Skeletal muscle tissue (tissue), 5 donors: ENCODE results near the gene ABHD14A. TPM values are rescaled to one million over a fixed set of nuclear protein-coding genes. Genes with fewer than 3 reads are reported as not detected.

Experiments used
- H3K27ac ChIP-seq: one replicate; pipeline ENCODE4 v1.7.0; 2013; ENCODE audit warnings: mild to moderate bottlenecking, low read depth, low read length, inconsistent platforms
- H3K27me3 ChIP-seq, 3 donors: one replicate each; pipeline ENCODE4 v1.7.0; 2013; ENCODE audit warnings: low read length in 3 of 3; ENCODE audit not compliant: control insufficient read depth in 3 of 3, insufficient read depth in 3 of 3
- H3K36me3 ChIP-seq, 3 donors: one replicate each; pipeline ENCODE4 v1.7.0; 2013; ENCODE audit warnings: low read length in 3 of 3; ENCODE audit not compliant: control insufficient read depth in 3 of 3, insufficient read depth in 3 of 3
- H3K4me1 ChIP-seq, 3 donors: one replicate each; pipeline ENCODE4 v1.7.0; 2013; ENCODE audit warnings: low read length in 3 of 3, mild to moderate bottlenecking in 3 of 3; ENCODE audit not compliant: control insufficient read depth in 3 of 3, insufficient read depth in 3 of 3
- H3K4me3 ChIP-seq, 3 donors: one replicate each; pipeline ENCODE4 v1.7.0; 2013; ENCODE audit warnings: low read length in 3 of 3
- H3K9ac ChIP-seq, 3 donors: one replicate each; pipeline ENCODE4 v1.7.0; 2013; ENCODE audit warnings: low read length in 3 of 3, mild to moderate bottlenecking in 3 of 3, moderate library complexity in 2 of 3, low read depth in 1 of 3
- H3K9me3 ChIP-seq, 3 donors: one replicate each; pipeline ENCODE4 v1.7.0; 2013; ENCODE audit warnings: low read length in 3 of 3; ENCODE audit not compliant: control insufficient read depth in 3 of 3
- small RNA-seq: library from RNA; depleted of rRNA; stranded (forward); fragments of <200 nt; gene quantifications from one replicate; pipeline ENCODE3, GENCODE V24; 2014
- total RNA-seq: library from RNA; depleted of rRNA; stranded (reverse); fragments of >200 nt; gene quantifications from one replicate; pipeline ENCODE4 v1.2.3, GENCODE V29; 2014
- donor health status: Osteomylitis.

ABHD14A gene
- total RNA-seq, 1 donor from 2014 or later, result 8.9 TPM

DNA sequence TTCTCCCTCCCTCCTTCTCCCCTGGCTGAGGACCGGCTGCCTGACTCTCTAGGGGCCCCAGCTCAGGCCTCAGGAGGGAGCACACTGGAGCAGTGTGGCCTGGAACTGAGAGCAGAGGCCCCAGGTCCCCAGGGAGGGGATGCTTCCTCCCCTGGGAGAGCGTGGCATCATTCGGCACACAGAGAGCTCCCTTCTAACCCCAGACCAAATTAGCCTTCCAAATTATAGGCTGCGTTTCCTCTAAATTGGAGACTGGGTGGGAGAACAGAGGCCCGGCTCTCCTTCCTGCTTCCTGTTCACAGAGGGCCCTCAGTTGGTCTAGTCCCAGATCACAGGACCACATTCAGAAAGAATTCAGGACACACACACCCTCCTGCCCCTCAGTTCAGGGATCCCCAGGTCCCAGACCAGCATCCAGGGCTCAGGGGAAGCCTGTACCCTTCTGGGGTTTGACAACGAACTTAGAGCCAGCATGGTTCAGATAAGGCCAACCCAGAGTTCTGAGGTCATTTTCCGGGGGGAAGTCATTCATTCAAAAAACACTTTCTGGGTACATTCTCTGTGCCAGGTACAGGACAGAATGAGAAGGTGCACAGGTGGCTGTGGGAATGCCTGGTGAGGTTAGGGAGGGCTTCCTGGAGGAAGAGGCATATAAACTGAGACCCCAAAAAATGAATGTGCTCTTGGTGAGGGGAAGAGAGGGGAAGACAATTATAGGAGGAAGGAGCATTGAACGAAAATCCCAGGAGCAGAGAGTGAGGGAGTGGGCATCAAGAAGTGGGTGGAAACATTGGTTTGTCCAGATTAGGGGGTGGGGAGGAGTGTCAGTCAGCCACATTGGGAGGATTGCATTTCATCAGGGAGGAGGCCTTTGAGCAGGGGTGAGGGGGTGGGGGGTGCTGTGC lies 49.2 kb downstream of the ABHD14A start:
- Histone ChIP-seq H3K9me3 (no peaks in the 10 kb centered on the region), H3K4me1 (peaks cover 80 to 88% (median 85%) of the 10 kb centered on the region in 3 donors), H3K27me3 (no peaks in the 10 kb centered on the region), H3K9ac (peak overlapping the region; percentile 75 to 89 (median 80)), H3K36me3 (no peaks in the 10 kb centered on the region), H3K27ac (peak overlapping the region; percentile 95), H3K4me3 (peak overlapping the region; percentile 77 to 89 (median 81))

DNA sequence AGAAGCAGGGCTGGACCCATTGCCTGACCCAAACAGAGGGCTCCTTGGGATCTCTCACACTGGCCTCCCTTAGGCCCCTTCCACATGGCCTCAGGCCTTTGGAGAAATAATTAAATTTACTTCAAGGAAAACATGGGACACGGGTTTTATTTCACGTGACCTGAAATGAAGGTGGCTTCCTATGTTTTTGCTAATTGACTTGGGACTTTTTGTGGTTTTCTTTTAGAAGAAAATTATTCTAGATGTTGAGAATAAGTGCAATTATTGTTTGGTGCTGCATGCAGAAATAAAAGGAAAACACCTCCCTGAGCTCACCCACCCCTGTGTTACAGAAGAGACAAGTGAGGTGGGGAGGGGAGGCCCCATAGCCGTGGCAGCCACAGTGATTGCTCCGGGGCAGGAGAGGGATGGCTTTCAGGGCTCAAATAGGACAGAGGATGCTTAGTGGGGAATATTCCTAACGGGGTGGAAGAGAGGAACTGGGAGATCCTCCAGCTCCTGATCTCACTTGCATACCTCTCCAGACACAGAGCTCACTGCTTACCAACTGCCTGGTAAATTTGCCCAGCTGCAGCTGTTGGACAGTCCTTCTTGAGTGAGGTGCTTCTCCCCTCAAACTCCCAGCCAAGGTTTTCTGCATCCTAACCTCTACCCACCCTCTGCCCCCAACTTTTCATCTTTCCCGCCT lies 50.0 kb downstream of the ABHD14A start:
- Histone ChIP-seq H3K9ac (peak overlapping the region; percentile 70 to 89 (median 80)), H3K9me3 (no peaks in the 10 kb centered on the region), H3K36me3 (no peaks in the 10 kb centered on the region), H3K4me1 (peaks cover 81 to 88% (median 85%) of the 10 kb centered on the region in 3 donors), H3K27me3 (no peaks in the 10 kb centered on the region), H3K27ac (peak overlapping the region; percentile 95), H3K4me3 (peak overlapping the region; percentile 77 to 89 (median 81))

DNA sequence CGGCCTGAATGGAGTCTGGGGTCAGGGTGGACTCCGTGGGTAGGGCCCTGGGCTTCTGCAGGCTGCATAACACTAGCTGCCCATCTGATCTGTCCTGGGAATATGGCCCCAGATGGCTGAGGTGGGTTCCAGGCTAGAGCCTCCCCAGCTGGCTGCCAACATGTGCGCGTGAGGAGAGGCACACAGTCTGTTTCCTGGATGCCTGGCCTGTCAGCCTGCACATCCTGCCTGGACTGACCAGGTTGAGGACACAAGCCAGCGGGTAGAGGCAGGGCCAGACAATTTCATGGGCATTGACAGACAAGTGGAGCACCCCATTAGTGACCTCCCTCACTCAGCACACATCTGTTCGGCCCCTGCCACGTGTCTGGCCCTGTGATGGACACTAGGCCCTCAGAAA lies 50.6 kb downstream of the ABHD14A start:
- Histone ChIP-seq H3K4me3 (peak overlapping the region; percentile 24 to 65 (median 56)), H3K9me3 (no peaks in the 10 kb centered on the region), H3K27me3 (no peaks in the 10 kb centered on the region), H3K36me3 (no peaks in the 10 kb centered on the region), H3K9ac (peak overlapping the region; percentile 0 to 89 (median 70)), H3K27ac (peak overlapping the region; percentile 95), H3K4me1 (peaks cover 80 to 88% (median 85%) of the 10 kb centered on the region in 3 donors)

DNA sequence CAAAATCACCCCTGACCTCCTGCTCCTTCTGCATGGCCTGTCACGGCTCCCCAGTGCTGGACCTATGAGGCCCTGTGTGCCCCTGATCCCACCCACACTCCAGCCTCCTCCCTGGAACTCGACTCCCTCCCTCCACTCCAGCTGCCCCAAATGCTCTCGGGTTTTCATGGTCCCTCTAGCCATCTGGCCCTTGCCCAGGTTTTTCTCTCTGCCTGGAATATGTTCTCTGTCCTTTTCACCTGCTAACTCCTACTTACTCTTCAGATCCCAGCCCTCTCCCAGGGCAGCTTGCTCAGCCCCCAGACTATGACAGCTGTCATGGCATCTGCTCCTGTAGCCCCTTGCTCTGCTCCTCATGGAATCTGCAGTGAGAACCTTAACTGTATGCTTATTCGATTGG lies 51.2 kb downstream of the ABHD14A start:
- peak overlapping the region; percentile 24 to 65 (median 60) for H3K4me3 ChIP-seq
- H3K27ac ChIP-seq, result peak overlapping the region; percentile 95
- peaks cover 78 to 87% (median 85%) of the 10 kb centered on the region in 3 donors for H3K4me1 ChIP-seq

DNA sequence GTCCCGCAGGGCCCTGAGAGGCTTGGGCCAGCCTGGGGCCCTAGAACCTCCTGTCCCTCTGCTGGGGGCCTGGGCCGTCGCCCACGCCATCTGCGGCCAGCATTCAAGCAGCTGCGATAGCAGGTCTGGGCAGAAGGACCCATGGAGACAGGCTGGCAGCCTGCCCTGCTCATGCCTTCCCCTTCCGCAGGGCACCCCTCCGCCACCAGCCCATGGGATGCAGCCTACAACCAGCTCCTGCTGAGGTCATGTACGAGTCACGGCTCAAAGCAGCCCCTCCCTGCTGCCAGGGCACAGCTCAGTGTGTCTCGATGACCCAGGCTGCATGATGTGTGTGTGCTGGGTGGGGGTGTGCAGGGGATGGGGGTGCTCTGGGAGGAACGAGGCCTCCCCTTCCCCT lies 53.7 kb downstream of the ABHD14A start:
- Histone ChIP-seq H3K4me1 (peaks cover 69 to 82% (median 79%) of the 10 kb centered on the region in 3 donors), H3K36me3 (no peaks in the 10 kb centered on the region), H3K9me3 (no peaks in the 10 kb centered on the region), H3K4me3 (peak overlapping the region in 2 of 3 donors; percentile 43 to 45), H3K27ac (peak overlapping the region; percentile 52), H3K27me3 (no peaks in the 10 kb centered on the region), H3K9ac (peak overlapping the region in 2 of 3 donors; percentile 32 to 66)

More for the DNA sequence above, 51.2 kb downstream of the ABHD14A start:
- Histone ChIP-seq H3K36me3 (no peaks in the 10 kb centered on the region), H3K9me3 (no peaks in the 10 kb centered on the region), H3K27me3 (no peaks in the 10 kb centered on the region), H3K9ac (peak overlapping the region; percentile 40 to 89 (median 70))

DNA sequence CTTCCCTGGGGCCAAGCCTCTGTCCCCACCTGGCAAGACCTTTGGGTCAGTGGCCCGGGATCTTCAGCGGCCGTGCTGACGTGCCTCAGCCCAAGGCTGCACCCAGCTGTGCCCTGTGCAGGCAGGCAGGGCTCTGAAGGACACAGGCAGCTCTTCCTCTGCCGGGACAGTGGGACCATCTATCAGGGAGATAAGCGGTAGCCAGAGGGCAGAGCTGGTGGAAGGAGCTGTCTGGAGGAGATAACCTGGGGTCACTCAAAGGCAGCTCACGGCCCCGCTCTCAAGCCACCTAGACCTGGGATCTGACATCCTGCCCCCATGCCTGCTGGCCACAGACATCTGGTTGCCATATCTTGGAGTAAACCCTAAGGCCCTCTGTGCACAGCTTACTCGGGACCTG lies 54.2 kb downstream of the ABHD14A start:
- Histone ChIP-seq H3K27ac (peak overlapping the region; percentile 28), H3K4me1 (peaks cover 65 to 78% (median 74%) of the 10 kb centered on the region in 3 donors), H3K9ac (peak overlapping the region in 2 of 3 donors; percentile 57 to 66)

DNA sequence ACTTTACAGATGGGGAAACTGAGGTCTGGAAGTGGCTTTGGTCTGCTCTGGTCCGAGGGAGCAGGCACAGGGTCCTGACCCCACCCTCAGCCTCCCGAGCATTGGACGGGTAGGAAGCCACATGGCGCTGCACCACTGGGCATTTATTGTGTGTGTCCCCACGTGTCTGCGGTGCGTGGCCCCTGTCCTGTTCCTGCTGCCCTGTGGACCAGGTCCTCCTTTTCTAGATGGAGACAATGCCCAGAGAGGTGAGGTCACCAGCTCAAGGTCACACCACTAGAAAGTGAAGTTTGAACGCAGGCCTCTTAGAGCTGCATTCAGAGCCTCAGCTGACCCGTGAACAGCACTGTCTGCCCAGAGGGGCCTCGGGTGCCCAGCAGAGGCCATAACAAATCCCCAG lies 54.7 kb downstream of the ABHD14A start:
- no peaks in the 10 kb centered on the region for H3K36me3 ChIP-seq
- H3K4me1 ChIP-seq, result peaks cover 60 to 73% (median 70%) of the 10 kb centered on the region in 3 donors
- no peak overlapping the region for H3K4me3 ChIP-seq
- no peaks in the 10 kb centered on the region for H3K27me3 ChIP-seq
- peak overlapping the region; percentile 28 for H3K27ac ChIP-seq
- H3K9ac ChIP-seq, result peak overlapping the region in 2 of 3 donors; percentile 57 to 66
- H3K9me3 ChIP-seq, result no peaks in the 10 kb centered on the region

More for the DNA sequence above, 54.2 kb downstream of the ABHD14A start:
- Histone ChIP-seq H3K9me3 (no peaks in the 10 kb centered on the region), H3K36me3 (no peaks in the 10 kb centered on the region), H3K27me3 (no peaks in the 10 kb centered on the region), H3K4me3 (peak overlapping the region in 2 of 3 donors; percentile 30 to 45)

Small RNAs within 50 kb of the gene (small RNA-seq; reads per million reads assigned to genes)
- not detected for gene AC115284.1

Other genes starting within 250 kb of the ABHD14A start
- not detected for gene IQCF6, start 195.8 kb upstream of the ABHD14A start, total RNA-seq
- gene IQCF2, start 113.4 kb upstream of the ABHD14A start, total RNA-seq, result not detected
- not detected for gene IQCF5, start 99.5 kb upstream of the ABHD14A start, total RNA-seq
- not detected for gene IQCF1, start 71.7 kb upstream of the ABHD14A start, total RNA-seq
- 14.6 TPM for gene RRP9, start 33.2 kb upstream of the ABHD14A start, total RNA-seq
- gene PARP3, start 32.7 kb upstream of the ABHD14A start, total RNA-seq, result 6.3 TPM
- 0.52 TPM for gene GPR62, start 19.7 kb upstream of the ABHD14A start, total RNA-seq
- 33.4 TPM for gene PCBP4, start 7.6 kb upstream of the ABHD14A start, total RNA-seq
- 7.8 TPM for gene ABHD14B, start 1.0 kb upstream of the ABHD14A start, total RNA-seq
- 14.6 TPM for gene ACY1, start 8.5 kb downstream of the ABHD14A start, total RNA-seq
- 1,532 TPM for gene RPL29, start 20.8 kb downstream of the ABHD14A start, total RNA-seq
- 5.2 TPM for gene DUSP7, start 81.5 kb downstream of the ABHD14A start, total RNA-seq
- 2.6 TPM for gene POC1A, start 179.4 kb downstream of the ABHD14A start, total RNA-seq
- gene ALAS1, start 223.1 kb downstream of the ABHD14A start, total RNA-seq, result 31.3 TPM